NCI-H2081 (cell line): ENCODE results near the gene PHRF1.
"Not testable (repeated sequence)": the region's sequence is repeated elsewhere in the genome, so short reads cannot be mapped to it uniquely, and the experiment has no call there.

Experiments
- DNase-seq, 2 experiments: peaks; one replicate each; lab custom pipeline; 2025; lab: John Stamatoyannopoulos, UW

PHRF1 gene

GRCh38 chr11:629237-629583 is 52.9 kb downstream of the PHRF1 start:
- no peak for DNase-seq

- DNase-seq = no peak
Observed at GRCh38 chr11:630871-631270, 54.6 kb downstream of the PHRF1 start.

- DNase-seq = no peak
Observed at GRCh38 chr11:635945-636510, 59.8 kb downstream of the PHRF1 start.

DNA sequence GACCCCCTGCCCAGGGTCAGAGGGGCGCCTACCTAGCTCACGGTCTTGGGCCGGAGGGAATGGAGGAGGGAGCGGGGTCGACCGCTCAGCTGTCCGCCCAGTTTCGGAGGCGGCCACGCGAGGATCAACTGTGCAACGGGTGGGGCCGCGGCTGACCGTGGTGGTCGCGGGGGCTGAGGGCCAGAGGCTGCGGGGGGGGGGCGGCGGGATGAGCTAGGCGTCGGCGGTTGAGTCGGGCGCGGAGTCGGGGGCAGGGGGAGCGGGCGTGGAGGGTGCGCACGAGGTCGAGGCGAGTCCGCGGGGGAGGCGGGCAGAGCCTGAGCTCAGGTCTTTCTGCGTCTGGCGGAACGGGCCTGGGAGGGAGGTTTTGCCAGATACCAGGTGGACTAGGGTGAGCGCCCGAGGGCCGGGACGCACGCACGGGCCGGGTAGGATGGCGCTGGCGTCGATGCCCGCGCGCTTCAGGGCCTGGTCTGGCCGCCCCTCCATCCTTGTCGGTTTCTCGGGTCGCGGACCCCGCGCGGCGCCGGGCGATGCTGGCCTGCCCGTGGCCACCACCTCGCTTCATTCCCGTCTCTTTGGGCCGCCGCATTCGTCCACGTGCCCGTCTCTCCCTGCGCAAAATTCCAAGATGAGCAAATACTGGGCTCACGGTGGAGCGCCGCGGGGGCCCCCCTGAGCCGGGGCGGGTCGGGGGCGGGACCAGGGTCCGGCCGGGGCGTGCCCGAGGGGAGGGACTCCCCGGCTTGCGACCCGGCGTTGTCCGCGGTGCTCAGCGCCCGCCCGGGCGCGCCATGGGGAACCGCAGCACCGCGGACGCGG is 60.5 kb downstream of the PHRF1 start, which contains the start of gene DRD4:
TSS of gene DRD4 (plus strand) at position 759 of the 822 bp plus-strand sequence. CDS start at position 795, 36 bp downstream.
- DNase-seq = no peak

DNA sequence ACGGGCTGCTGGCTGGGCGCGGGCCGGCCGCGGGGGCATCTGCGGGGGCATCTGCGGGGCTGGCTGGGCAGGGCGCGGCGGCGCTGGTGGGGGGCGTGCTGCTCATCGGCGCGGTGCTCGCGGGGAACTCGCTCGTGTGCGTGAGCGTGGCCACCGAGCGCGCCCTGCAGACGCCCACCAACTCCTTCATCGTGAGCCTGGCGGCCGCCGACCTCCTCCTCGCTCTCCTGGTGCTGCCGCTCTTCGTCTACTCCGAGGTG is 61.0 kb downstream of the PHRF1 start:
- DNase-seq = no peak

GRCh38 chr11:637593-638521 is 61.6 kb downstream of the PHRF1 start:
- DNase-seq = no peak

GRCh38 chr11:638631-639331 is 62.5 kb downstream of the PHRF1 start:
- DNase-seq = no peak

DNA sequence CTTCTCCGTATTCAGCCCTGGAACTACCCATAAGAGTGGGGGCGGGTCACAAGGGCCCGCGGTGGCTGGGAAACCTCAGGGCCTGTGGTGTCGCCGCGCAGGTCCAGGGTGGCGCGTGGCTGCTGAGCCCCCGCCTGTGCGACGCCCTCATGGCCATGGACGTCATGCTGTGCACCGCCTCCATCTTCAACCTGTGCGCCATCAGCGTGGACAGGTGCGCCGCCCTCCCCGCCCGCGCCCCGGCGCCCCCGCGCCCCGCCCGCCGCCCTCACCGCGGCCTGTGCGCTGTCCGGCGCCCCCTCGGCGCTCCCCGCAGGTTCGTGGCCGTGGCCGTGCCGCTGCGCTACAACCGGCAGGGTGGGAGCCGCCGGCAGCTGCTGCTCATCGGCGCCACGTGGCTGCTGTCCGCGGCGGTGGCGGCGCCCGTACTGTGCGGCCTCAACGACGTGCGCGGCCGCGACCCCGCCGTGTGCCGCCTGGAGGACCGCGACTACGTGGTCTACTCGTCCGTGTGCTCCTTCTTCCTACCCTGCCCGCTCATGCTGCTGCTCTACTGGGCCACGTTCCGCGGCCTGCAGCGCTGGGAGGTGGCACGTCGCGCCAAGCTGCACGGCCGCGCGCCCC is 63.2 kb downstream of the PHRF1 start:
- no peak for DNase-seq

GRCh38 chr11:640021-640706 is 63.9 kb downstream of the PHRF1 start:
- DNase-seq = no peak

DNA sequence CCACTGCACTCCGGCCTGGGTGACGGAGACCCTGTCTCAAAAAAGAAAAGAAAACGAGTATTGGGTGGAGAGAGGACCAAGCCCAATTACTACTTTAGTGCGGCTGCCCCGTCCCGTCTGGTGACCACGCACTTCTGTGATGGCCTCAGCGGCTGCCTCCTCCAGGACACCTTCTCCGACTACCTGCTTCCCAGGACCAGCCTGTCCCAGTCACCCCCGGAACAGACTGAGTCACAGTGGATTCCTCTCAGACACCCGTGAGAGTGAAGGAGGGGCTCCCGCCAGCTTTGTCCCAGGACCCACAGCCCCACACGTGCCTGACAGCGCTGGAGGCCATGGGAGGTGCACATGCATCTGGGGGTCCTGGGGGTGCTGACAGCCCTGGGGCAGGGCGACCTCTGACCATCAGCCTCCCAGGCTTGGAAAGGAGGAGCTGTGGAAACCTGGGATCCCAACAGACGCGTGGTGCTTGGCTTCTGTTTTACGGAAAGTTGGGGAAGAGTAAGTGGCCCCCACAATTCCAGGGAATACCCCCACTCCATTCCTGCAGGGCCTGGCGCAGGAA is 65.6 kb downstream of the PHRF1 start:
- DNase-seq = no peak

- DNase-seq = no peak
Observed at GRCh38 chr11:643366-643765, 67.1 kb downstream of the PHRF1 start.

- DNase-seq = no peak
Observed at GRCh38 chr11:643849-644738, 67.8 kb downstream of the PHRF1 start.

- DNase-seq = no peak
Observed at GRCh38 chr11:645536-645935, 69.3 kb downstream of the PHRF1 start.

DNA sequence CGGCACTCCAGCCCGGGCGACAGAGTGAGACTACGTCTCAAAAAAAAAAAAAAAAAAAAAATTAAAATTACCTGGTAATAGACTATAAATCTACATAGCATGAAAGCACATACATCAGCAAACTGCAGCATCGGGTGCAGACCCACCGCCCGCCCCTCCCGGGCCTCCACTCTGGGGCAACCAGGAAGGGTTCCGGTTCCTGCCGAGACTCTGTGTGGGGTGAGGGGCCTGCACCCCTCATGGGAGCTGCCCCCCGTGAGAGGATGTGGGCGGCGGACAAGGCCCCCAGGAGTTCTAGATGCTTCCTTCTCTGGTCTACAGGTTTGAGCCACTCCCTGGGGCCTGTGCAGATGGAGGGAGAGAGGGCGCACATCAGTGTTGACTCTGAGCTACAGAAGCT is 69.9 kb downstream of the PHRF1 start:
- no peak for DNase-seq

GRCh38 chr11:647672-648158 is 71.4 kb downstream of the PHRF1 start:
- DNase-seq = not testable (repeated sequence)

GRCh38 chr11:650482-650881 is 74.2 kb downstream of the PHRF1 start:
- no peak for DNase-seq

DNA sequence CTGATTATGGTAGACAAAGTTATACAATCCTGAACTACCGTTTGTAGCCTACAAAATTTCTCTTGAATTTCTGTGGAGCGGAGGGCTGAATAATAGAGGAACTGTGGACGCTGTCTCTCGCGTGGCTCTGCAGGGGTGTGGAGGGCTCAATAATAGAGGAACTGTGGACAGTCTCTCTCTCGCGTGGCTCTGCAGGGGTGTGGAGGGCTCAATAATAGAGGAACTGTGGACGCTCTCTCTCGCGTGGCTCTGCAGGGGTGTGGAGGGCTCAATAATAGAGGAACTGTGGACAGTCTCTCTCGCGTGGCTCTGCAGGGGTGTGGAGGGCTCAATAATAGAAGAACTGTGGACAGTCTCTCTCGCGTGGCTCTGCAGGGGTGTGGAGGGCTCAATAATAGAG is 76.9 kb downstream of the PHRF1 start:
- not testable (repeated sequence) for DNase-seq

DNA sequence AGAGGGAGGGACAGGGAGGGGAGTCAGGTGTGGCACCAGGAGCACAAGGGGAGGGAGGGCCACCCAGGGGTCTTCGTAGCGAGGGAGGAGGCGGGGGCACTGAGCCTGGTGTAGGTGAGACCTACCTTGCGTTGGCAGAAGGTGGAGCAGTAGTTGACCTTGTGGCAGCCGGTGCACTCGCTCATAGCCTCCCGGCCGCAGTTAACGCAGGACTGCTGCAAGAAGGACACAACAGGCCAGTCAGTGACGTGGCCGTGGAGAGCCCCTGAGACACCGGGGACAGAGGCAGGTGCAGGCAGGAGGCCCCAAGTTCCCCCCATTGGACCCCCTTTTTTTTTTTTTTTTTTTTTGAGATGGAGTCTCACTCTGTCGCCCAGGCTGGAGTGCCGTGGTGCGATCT is 77.6 kb downstream of the PHRF1 start:
- no peak for DNase-seq

DNA sequence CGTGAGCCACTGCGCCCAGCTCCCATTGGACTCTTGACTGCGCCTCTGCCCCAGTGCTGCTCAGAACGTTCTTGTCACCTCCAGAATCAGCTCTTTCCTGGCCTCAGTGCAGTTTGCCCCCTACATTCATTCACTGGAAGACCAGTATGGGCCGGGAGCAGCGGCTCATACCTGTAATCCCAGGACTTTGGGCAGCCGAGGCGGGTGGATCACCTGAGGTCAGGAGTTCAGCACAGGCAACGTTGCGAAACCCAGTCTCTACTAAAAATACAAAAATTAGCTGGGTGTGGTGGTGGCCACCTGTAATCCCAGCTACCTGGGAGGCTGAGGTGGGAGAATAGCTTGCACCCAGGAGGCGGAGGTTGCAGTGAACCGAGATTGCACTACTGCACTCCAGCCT is 78.2 kb downstream of the PHRF1 start:
- not testable (repeated sequence) for DNase-seq
